Gastrocnemius medialis (tissue), 4 donors: Measurements from ENCODE around the gene TENM3.

Experiments
- CTCF ChIP-seq, 5 experiments: fragments of 450-650 bp in 3 of 5; fragments of 200-600 bp in 2 of 5; sonication (generic) in 2 of 5; IDR thresholded peaks in 4 of 5; conservative IDR thresholded peaks in 1 of 5; 1 replicate in 4 of 5; 2 replicates in 1 of 5; pipeline ENCODE4 v1.5.1; 2016 to 2019; ENCODE audit warnings: antibody characterized with exemption in 5 of 5, mild to moderate bottlenecking in 3 of 5, moderate library complexity in 3 of 5
- POLR2A ChIP-seq, 2 donors: fragments of 450-650 bp; IDR thresholded peaks; one replicate each; pipeline ENCODE4 v1.6.1; 2017; ENCODE audit warnings: antibody characterized with exemption in 2 of 2, mild to moderate bottlenecking in 2 of 2, moderate library complexity in 2 of 2

DNA sequence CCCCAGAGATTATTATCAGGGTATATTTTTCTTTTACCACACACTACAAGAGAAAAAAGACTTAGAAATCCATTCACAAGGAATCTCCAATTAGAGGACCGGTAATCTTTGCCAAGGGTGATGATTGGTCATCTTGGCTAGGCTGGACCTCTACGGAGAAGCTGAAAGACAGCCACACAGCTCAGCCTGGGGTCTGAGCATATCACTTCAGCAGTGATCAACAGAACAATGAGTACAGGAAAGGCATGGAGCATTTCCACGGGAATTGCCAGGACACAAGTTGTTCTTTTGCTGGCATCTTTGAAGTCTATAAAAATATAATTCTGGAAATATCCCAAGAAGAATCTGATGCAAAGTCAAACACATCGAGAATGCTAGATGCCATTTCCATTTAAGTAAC, 191.5 kb downstream of the TENM3 start:
- no peak for TF ChIP-seq CTCF (IDR thresholded peaks at IDR 0.05 in 4 of 5, conservative IDR thresholded peaks at IDR 0.05 in 1 of 5)
- TF ChIP-seq POLR2A (IDR thresholded peaks at IDR 0.05), result no peak
